IMR-90 (cell line): ENCODE results near the gene ENPP6. TPM values are rescaled to one million over a fixed set of nuclear protein-coding genes. Genes with fewer than 3 reads are reported as not detected.
"Not testable (repeated sequence)": the region's sequence is repeated elsewhere in the genome, so short reads cannot be mapped to it uniquely, and the experiment has no call there.

Experiments used
- ATAC-seq: fragments of 200-7000 bp; cut with Tn5 transposase; 2 replicates; pipeline ENCODE4 v1.9.1; 2020; ENCODE audit warnings: low read depth, mild to moderate bottlenecking, moderate library complexity
- BruUV-seq: library from RNA; stranded (reverse); fragments of 400-500 nt; replicated peaks from 2 replicates; lab custom pipeline; 2021; lab: Mats Ljungman, UMichigan
- CTCF ChIA-PET: fragments of 300-600 bp; formaldehyde crosslinking; extraction: SDS; loops from one replicate; lab custom pipeline; 2021; ENCODE audit warnings: antibody characterized with exemption; lab: Yijun Ruan, JAX
- POLR2A ChIA-PET: fragments of 300-600 bp; sonication (Branson Sonifier 250); formaldehyde crosslinking; loops from one replicate; lab custom pipeline; 2022; ENCODE audit warnings: antibody characterized with exemption; ENCODE audit not compliant: unreplicated experiment; lab: Charles Lee
- DNase-seq: peaks from one replicate; pipeline ENCODE4 v3.0.0; 2013
- H2AFZ ChIP-seq: replicated peaks from 2 replicates; pipeline ENCODE3; 2013; ENCODE audit warnings: low read length, mild to moderate bottlenecking; ENCODE audit not compliant: poor library complexity
- H2AK5ac ChIP-seq: 2 replicates; pipeline ENCODE4 v1.6.1; 2013; ENCODE audit warnings: low read depth, low read length, inconsistent platforms
- H2AK9ac ChIP-seq: replicated peaks from 2 replicates; pipeline ENCODE3; 2013; ENCODE audit warnings: mild to moderate bottlenecking, low read depth, low read length, moderate library complexity; ENCODE audit not compliant: poor library complexity
- H2BK120ac ChIP-seq: 2 replicates; pipeline ENCODE4 v1.6.1; 2013; ENCODE audit warnings: low read depth, low read length, inconsistent platforms
- H2BK15ac ChIP-seq: 3 replicates; pipeline ENCODE4 v1.6.1; 2013; ENCODE audit warnings: low read depth, low read length, inconsistent platforms
- H2BK20ac ChIP-seq: 2 replicates; pipeline ENCODE4 v1.6.1; 2013; ENCODE audit warnings: low read depth, mild to moderate bottlenecking, inconsistent platforms, low read length, moderate library complexity
- H2BK5ac ChIP-seq: 2 replicates; pipeline ENCODE4 v1.6.1; 2013; ENCODE audit warnings: mild to moderate bottlenecking, low read depth, low read length, inconsistent platforms; ENCODE audit not compliant: poor library complexity, severe bottlenecking
- H3K14ac ChIP-seq: replicated peaks from 2 replicates; pipeline ENCODE4 v1.6.1; 2013; ENCODE audit warnings: low read depth, low read length, inconsistent platforms
- H3K18ac ChIP-seq: 2 replicates; pipeline ENCODE4 v1.6.1; 2013; ENCODE audit warnings: low read depth, low read length, control low read depth
- H3K23ac ChIP-seq: 2 replicates; pipeline ENCODE4 v1.6.1; 2013; ENCODE audit warnings: low read depth, low read length, inconsistent platforms
- H3K27ac ChIP-seq: 2 replicates; pipeline ENCODE4 v1.5.1; 2013; ENCODE audit warnings: mild to moderate bottlenecking, control low read depth, low read length; ENCODE audit not compliant: insufficient read depth
- H3K27me3 ChIP-seq: 2 replicates; pipeline ENCODE4 v1.6.1; 2013; ENCODE audit warnings: low read length; ENCODE audit not compliant: control insufficient read depth, insufficient read depth
- H3K36me3 ChIP-seq: 2 replicates; pipeline ENCODE4 v1.6.1; 2013; ENCODE audit warnings: low read length, mixed read lengths; ENCODE audit not compliant: control insufficient read depth, insufficient read depth
- H3K4ac ChIP-seq: 2 replicates; pipeline ENCODE4 v1.6.1; 2013; ENCODE audit warnings: low read depth, low read length, inconsistent platforms
- H3K4me1 ChIP-seq: 2 replicates; pipeline ENCODE4 v1.6.1; 2013; ENCODE audit warnings: low read length, mixed read lengths; ENCODE audit not compliant: control insufficient read depth, insufficient read depth
- H3K4me2 ChIP-seq: 2 replicates; pipeline ENCODE4 v1.6.1; 2013; ENCODE audit warnings: low read depth, mild to moderate bottlenecking, control low read depth, low read length, moderate library complexity
- H3K4me3 ChIP-seq: 2 replicates; pipeline ENCODE4 v1.5.1; 2013; ENCODE audit warnings: low read depth, mild to moderate bottlenecking, control low read depth, low read length, moderate library complexity; ENCODE audit not compliant: insufficient read depth
- H3K56ac ChIP-seq: 2 replicates; pipeline ENCODE4 v1.6.1; 2013; ENCODE audit warnings: low read length, inconsistent platforms; ENCODE audit not compliant: insufficient read depth; ENCODE audit errors: extremely low read depth
- H3K79me1 ChIP-seq, 2 experiments: 2 replicates each; pipeline ENCODE4 v1.6.1; 2013; ENCODE audit warnings: low read length in 2 of 2, inconsistent platforms in 1 of 2, low read depth in 1 of 2
- H3K9ac ChIP-seq: 2 replicates; pipeline ENCODE4 v1.6.1; 2013; ENCODE audit warnings: low read depth, low read length, control low read depth
- H3K9me1 ChIP-seq: 2 replicates; pipeline ENCODE4 v1.6.1; 2013; ENCODE audit warnings: low read length, inconsistent platforms; ENCODE audit not compliant: insufficient read depth
- H3K9me3 ChIP-seq: 2 replicates; pipeline ENCODE4 v1.6.1; 2013; ENCODE audit warnings: low read length; ENCODE audit not compliant: control insufficient read depth, insufficient read depth
- H4K20me1 ChIP-seq: 2 replicates; pipeline ENCODE4 v1.6.1; 2013; ENCODE audit warnings: low read length, inconsistent platforms; ENCODE audit not compliant: insufficient read depth
- H4K5ac ChIP-seq: 2 replicates; pipeline ENCODE4 v1.6.1; 2013; ENCODE audit warnings: mild to moderate bottlenecking, low read depth, low read length, control low read depth
- H4K8ac ChIP-seq, 2 experiments: 2 replicates each; pipeline ENCODE4 v1.6.1; 2013; ENCODE audit warnings: low read depth in 2 of 2, low read length in 2 of 2, control low read depth in 1 of 2, inconsistent platforms in 1 of 2
- H4K91ac ChIP-seq: 2 replicates; pipeline ENCODE4 v1.6.1; 2013; ENCODE audit warnings: low read depth, low read length, inconsistent platforms; ENCODE audit not compliant: insufficient read depth
- BHLHE40 ChIP-seq: fragments of 150-350 bp; IDR thresholded peaks from 2 replicates; pipeline ENCODE4 v1.6.1; 2016; ENCODE audit warnings: mild to moderate bottlenecking, low read depth, low read length
- RAD21 ChIP-seq: IDR thresholded peaks from 2 replicates; pipeline ENCODE4 v1.6.1; 2012; ENCODE audit warnings: low read length, improper control_type of control experiment
- WGBS, 2 experiments: methylation state at CpG; one replicate each; pipeline versions ENCODE4 v1.1.5 to v1.1.7; 2013; ENCODE audit warnings: missing lambda C conversion rate in 2 of 2; ENCODE audit not compliant: insufficient read length in 1 of 2; ENCODE audit errors: extremely low coverage in 2 of 2; 5-methylcytosine and 5-hydroxymethylcytosine counted together
- dilution Hi-C: fragments of 300-500 bp; cut with HindIII; formaldehyde crosslinking; loops from one replicate; pipeline ENCODE4 v1.14.3; 2018; ENCODE audit warnings: low sequenced_read_pairs; ENCODE audit not compliant: unreplicated experiment
- in situ Hi-C: fragments of 300-500 bp; cut with MboI; formaldehyde crosslinking; loops from 3 replicates; pipeline ENCODE4 v1.14.3; 2019; ENCODE audit warnings: low sequenced_read_pairs, inconsistent platforms, mixed read lengths
- intact Hi-C: fragments of 100-400 bp; cut with micrococcal nuclease; formaldehyde crosslinking; loops from 2 replicates; pipeline ENCODE4 v1.10.0; 2022
- polyA plus RNA-seq, 3 experiments: library from polyadenylated mRNA; depleted of rRNA; stranded (reverse); fragments of >200 nt; gene quantifications; 2 replicates each; pipeline ENCODE4 v1.2.3, GENCODE V29; 2012; ENCODE audit warnings: low replicate concordance in 1 of 3
- total RNA-seq: library from RNA; depleted of rRNA; stranded (reverse); fragments of >200 nt; gene quantifications from 2 replicates; pipeline ENCODE4 v1.2.3, GENCODE V29; 2012

The ENPP6 gene
- total and polyA plus RNA-seq, 2 of the 4 experiments (the other 2 are of a cell fraction) = not detected

GRCh38 chr4:184214931-184215330 is 2.7 kb downstream of the ENPP6 start:
- intact Hi-C loops (no loop called here), dilution Hi-C loops (no loop called here), in situ Hi-C loops (no loop called here)
- no peak overlapping the region for H3K4me2 ChIP-seq
- H3K9me3 ChIP-seq = no peaks in the 10 kb centered on the region
- no peak overlapping the region for H2AFZ ChIP-seq
- H3K36me3 ChIP-seq = no peaks in the 10 kb centered on the region
- no peak overlapping the region for H3K18ac ChIP-seq
- no peaks in the 10 kb centered on the region for H3K79me1 ChIP-seq
- H3K9ac ChIP-seq = no peak overlapping the region
- no peaks in the 10 kb centered on the region for H3K4me1 ChIP-seq
- ChIA-PET CTCF (no interaction called here), POLR2A (no interaction called here)
- no peak overlapping the region for H3K23ac ChIP-seq
- 80% methylated on average over 1 of the region's 5 CpGs; no CpG with 5 or more reads in 1 of the 2 experiments for WGBS, 2 experiments
- no peak overlapping the region for H4K5ac ChIP-seq
- H2BK20ac ChIP-seq = no peak overlapping the region
- no peaks in the 10 kb centered on the region for H3K9me1 ChIP-seq
- TF ChIP-seq BHLHE40 (no peak), RAD21 (no peak)
- no peak overlapping the region for H3K27ac ChIP-seq
- H3K14ac ChIP-seq = no peak overlapping the region
- no peak overlapping the region for H3K56ac ChIP-seq
- no peak overlapping the region for H2AK5ac ChIP-seq
- no peak overlapping the region for H2BK15ac ChIP-seq
- H3K27me3 ChIP-seq = peaks cover 14% of the 10 kb centered on the region; the same call in 1 of the 2 replicates
- no peak overlapping the region for H2BK120ac ChIP-seq
- DNase-seq = no peak
- H3K4ac ChIP-seq = no peak overlapping the region
- BruUV-seq = no TSS peak
- H2AK9ac ChIP-seq = no peak overlapping the region
- H4K8ac ChIP-seq = no peak overlapping the region
- no peaks in the 10 kb centered on the region for H4K20me1 ChIP-seq
- no peak overlapping the region for H2BK5ac ChIP-seq
- H3K4me3 ChIP-seq = no peak overlapping the region
- no peak for ATAC-seq
- no peak overlapping the region for H4K91ac ChIP-seq

DNA sequence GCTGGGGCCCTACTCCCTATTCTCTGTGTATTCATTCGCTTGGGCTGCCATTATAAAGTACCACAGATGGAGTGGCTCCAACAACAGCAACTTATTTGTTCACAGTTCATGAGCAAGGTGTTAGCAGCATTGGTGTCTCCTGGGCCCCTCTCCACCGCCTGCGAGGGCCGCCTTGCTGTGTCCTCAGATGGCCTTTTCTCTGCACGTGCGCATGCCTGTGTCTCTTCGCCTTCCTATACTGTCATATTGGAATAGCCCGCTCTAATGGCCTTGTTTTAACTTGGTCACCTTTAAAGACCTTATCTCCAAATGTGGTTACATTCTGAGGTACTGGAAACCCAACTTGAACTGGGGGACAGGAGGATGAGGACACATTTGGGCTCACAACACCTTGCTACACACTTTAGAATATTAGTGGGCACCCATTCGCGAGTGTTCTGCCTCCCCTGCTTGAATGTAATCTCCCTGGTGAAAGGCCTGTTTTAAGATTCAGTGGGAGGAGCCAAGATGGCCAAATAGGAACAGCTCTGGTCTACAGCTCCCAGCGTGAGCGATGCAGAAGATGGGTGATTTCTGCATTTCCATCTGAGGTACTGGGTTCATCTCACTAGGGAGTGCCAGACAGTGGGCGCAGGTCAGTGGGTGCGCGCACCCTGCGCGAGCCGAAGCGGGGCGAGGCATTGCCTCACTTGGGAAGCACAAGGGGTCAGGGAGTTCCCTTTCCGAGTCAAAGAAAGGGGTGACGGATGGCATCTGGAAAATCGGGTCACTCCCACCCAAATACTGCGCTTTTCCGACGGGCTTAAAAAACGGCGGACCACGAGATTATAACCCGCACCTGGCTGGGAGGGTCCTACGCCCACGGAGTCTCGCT is 9.7 kb downstream of the ENPP6 start:
- H3K56ac ChIP-seq, H3K14ac ChIP-seq, H3K9me3 ChIP-seq, POLR2A ChIA-PET, H3K36me3 ChIP-seq, H2BK5ac ChIP-seq, intact Hi-C loops, DNase-seq, CTCF ChIA-PET, H2AK9ac ChIP-seq, H4K5ac ChIP-seq, ATAC-seq, H4K8ac ChIP-seq, H3K27ac ChIP-seq, H2BK15ac ChIP-seq, H3K4ac ChIP-seq, H2BK120ac ChIP-seq, H3K23ac ChIP-seq, H4K91ac ChIP-seq, H2BK20ac ChIP-seq, in situ Hi-C loops, H3K9ac ChIP-seq, H4K20me1 ChIP-seq, H3K79me1 ChIP-seq, H3K4me3 ChIP-seq, dilution Hi-C loops, H3K18ac ChIP-seq, H2AFZ ChIP-seq, H2AK5ac ChIP-seq, H3K4me1 ChIP-seq, H3K4me2 ChIP-seq, BruUV-seq, H3K9me1 ChIP-seq, H3K27me3 ChIP-seq: not testable (repeated sequence)
- WGBS, 2 experiments = 62% methylated on average over 7 of the region's 33 CpGs; no CpG with 5 or more reads in 1 of the 2 experiments
